HepG2 (cell line): ENCODE results near the gene MDP1. TPM values are rescaled to one million over a fixed set of nuclear protein-coding genes. Genes with fewer than 3 reads are reported as not detected.
A peak's percentile ranks its signal among the peaks of the same experiment; 100 is the strongest.

Source experiments
- CREBL2 ChIP-seq: sonication (generic); formaldehyde crosslinking; IDR thresholded peaks from 2 replicates; pipeline ENCODE4 v1.8.1; 2023; ENCODE audit warnings: missing genetic modification reagents, mild to moderate bottlenecking, borderline replicate concordance
- DR1 ChIP-seq: sonication (generic); formaldehyde crosslinking; IDR thresholded peaks from 2 replicates; pipeline ENCODE4 v1.8.0; 2021; ENCODE audit warnings: mild to moderate bottlenecking, missing genetic modification reagents, inconsistent platforms
- FOSL2 ChIP-seq: sonication (generic); formaldehyde crosslinking; IDR thresholded peaks from 2 replicates; pipeline ENCODE4 v1.4.0; 2020; ENCODE audit warnings: missing genetic modification reagents
- FOXO1 ChIP-seq: sonication (generic); formaldehyde crosslinking; IDR thresholded peaks from 2 replicates; pipeline ENCODE4 v1.4.0; 2020; ENCODE audit warnings: missing genetic modification reagents
- GMEB1 ChIP-seq: sonication (generic); formaldehyde crosslinking; IDR thresholded peaks from 2 replicates; pipeline ENCODE4 v1.5.1; 2020; ENCODE audit warnings: missing genetic modification reagents, mild to moderate bottlenecking, borderline replicate concordance
- JUN ChIP-seq: sonication (generic); formaldehyde crosslinking; IDR thresholded peaks from 2 replicates; pipeline ENCODE4 v1.4.0; 2020; ENCODE audit warnings: mild to moderate bottlenecking, missing genetic modification reagents
- MNT ChIP-seq: fragments of 450-650 bp; IDR thresholded peaks from 2 replicates; pipeline ENCODE4 v1.6.1; 2016
- RXRA ChIP-seq: sonication (generic); formaldehyde crosslinking; IDR thresholded peaks from 2 replicates; pipeline ENCODE4 v1.5.1; 2020; ENCODE audit warnings: missing genetic modification reagents
- RXRB ChIP-seq: IDR thresholded peaks from 2 replicates; pipeline ENCODE4 v1.6.1; 2016; ENCODE audit warnings: borderline replicate concordance, missing genetic modification reagents, missing compliant biosample characterization
- TSC22D2 ChIP-seq: sonication (generic); formaldehyde crosslinking; IDR thresholded peaks from 2 replicates; pipeline ENCODE4 v1.5.1; 2020; ENCODE audit warnings: missing genetic modification reagents, mild to moderate bottlenecking, borderline replicate concordance
- ZBTB38 ChIP-seq: sonication (generic); formaldehyde crosslinking; IDR thresholded peaks from 2 replicates; pipeline ENCODE4 v1.5.1; 2020; ENCODE audit warnings: mild to moderate bottlenecking, missing genetic modification reagents
- ZNF282 ChIP-seq: fragments of 450-650 bp; IDR thresholded peaks from 2 replicates; pipeline ENCODE4 v1.6.1; 2018; ENCODE audit not compliant: partially characterized antibody
- ZNF34 ChIP-seq: sonication (generic); formaldehyde crosslinking; IDR thresholded peaks from 2 replicates; pipeline ENCODE4 v1.4.0; 2020; ENCODE audit warnings: mild to moderate bottlenecking, missing genetic modification reagents, borderline replicate concordance
- ZNF549 ChIP-seq: sonication (generic); formaldehyde crosslinking; IDR thresholded peaks from 2 replicates; pipeline ENCODE4 v1.5.0; 2020; ENCODE audit warnings: missing genetic modification reagents
- ZNF605 ChIP-seq: sonication (generic); formaldehyde crosslinking; IDR thresholded peaks from 2 replicates; pipeline ENCODE4 v1.8.0; 2022; ENCODE audit warnings: mild to moderate bottlenecking, missing genetic modification reagents
- ZNF780A ChIP-seq: sonication (generic); formaldehyde crosslinking; IDR thresholded peaks from 2 replicates; pipeline ENCODE4 v1.8.0; 2022; ENCODE audit warnings: mild to moderate bottlenecking, missing genetic modification reagents, moderate library complexity
- ZNF883 ChIP-seq: sonication (generic); formaldehyde crosslinking; IDR thresholded peaks from 2 replicates; pipeline ENCODE4 v1.5.1; 2020; ENCODE audit warnings: mild to moderate bottlenecking, missing genetic modification reagents; ENCODE audit errors: not compliant biosample characterization
- polyA plus RNA-seq, 8 experiments: library from polyadenylated mRNA; depleted of rRNA in 3 of 8; stranded (reverse) in 7 of 8; unstranded in 1 of 8; fragments of >200 nt; fragmentation: Illumina TruSeq in 4 of 8; extraction: Trizol in 4 of 8; gene quantifications; 2 replicates each; pipeline versions ENCODE4 v1.2.1 to v1.2.3, GENCODE V29; 2011 to 2016; ENCODE audit warnings: low read depth in 4 of 8, missing spikeins in 1 of 8, mixed read lengths in 1 of 8; ENCODE audit not compliant: insufficient read depth in 1 of 8
- total RNA-seq, 5 experiments: library from RNA; depleted of rRNA; stranded (reverse); fragments of >200 nt; fragmentation: Illumina TruSeq; extraction: Trizol; gene quantifications; 2 replicates each; pipeline ENCODE4 v1.2.3, GENCODE V29; 2016; ENCODE audit warnings: low read depth in 1 of 5
- TF ChIP-seq, protein P1 (sequence below): IDR thresholded peaks from 2 replicates; pipeline ENCODE4 v1.4.0; 2020; ENCODE audit warnings: mild to moderate bottlenecking, missing genetic modification reagents
- TF ChIP-seq, protein P2 (sequence below): sonication (generic); formaldehyde crosslinking; IDR thresholded peaks from 2 replicates; pipeline ENCODE4 v1.4.0; 2020; ENCODE audit warnings: missing genetic modification reagents

MDP1 gene
- total and polyA plus RNA-seq, 2 of the 13 experiments (the other 11 are each of a cell fraction or from before 2014, with no cell fraction given), result 44.1 to 48.7 TPM

- TF ChIP-seq GMEB1, result peak; percentile 98
- TF ChIP-seq ZNF282, result no peak
- peak; percentile 90; the same call in 1 of the 2 replicates for TF ChIP-seq DR1 (CRISPR knock-in tag)
- no peak for TF ChIP-seq ZNF549
- TF ChIP-seq JUN (CRISPR knock-in tag), result peak; percentile 83
- TF ChIP-seq CREBL2 (CRISPR knock-in tag), result peak; percentile 94
- TF ChIP-seq ZNF605 (CRISPR knock-in tag), result peak; percentile 100
- peak; percentile 90 for TF ChIP-seq FOSL2 (CRISPR knock-in tag)
- TF ChIP-seq MNT, result 0 out of 2 replicates have a peak, but pooled peaks have one; percentile 25
- peak; percentile 81 for TF ChIP-seq ZBTB38
- TF ChIP-seq TSC22D2, result peak; percentile 95; the same call in 1 of the 2 replicates
- TF ChIP-seq, protein P1, sequence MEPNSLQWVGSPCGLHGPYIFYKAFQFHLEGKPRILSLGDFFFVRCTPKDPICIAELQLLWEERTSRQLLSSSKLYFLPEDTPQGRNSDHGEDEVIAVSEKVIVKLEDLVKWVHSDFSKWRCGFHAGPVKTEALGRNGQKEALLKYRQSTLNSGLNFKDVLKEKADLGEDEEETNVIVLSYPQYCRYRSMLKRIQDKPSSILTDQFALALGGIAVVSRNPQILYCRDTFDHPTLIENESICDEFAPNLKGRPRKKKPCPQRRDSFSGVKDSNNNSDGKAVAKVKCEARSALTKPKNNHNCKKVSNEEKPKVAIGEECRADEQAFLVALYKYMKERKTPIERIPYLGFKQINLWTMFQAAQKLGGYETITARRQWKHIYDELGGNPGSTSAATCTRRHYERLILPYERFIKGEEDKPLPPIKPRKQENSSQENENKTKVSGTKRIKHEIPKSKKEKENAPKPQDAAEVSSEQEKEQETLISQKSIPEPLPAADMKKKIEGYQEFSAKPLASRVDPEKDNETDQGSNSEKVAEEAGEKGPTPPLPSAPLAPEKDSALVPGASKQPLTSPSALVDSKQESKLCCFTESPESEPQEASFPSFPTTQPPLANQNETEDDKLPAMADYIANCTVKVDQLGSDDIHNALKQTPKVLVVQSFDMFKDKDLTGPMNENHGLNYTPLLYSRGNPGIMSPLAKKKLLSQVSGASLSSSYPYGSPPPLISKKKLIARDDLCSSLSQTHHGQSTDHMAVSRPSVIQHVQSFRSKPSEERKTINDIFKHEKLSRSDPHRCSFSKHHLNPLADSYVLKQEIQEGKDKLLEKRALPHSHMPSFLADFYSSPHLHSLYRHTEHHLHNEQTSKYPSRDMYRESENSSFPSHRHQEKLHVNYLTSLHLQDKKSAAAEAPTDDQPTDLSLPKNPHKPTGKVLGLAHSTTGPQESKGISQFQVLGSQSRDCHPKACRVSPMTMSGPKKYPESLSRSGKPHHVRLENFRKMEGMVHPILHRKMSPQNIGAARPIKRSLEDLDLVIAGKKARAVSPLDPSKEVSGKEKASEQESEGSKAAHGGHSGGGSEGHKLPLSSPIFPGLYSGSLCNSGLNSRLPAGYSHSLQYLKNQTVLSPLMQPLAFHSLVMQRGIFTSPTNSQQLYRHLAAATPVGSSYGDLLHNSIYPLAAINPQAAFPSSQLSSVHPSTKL (CRISPR knock-in tag), result peak; percentile 75
- TF ChIP-seq, protein P2, sequence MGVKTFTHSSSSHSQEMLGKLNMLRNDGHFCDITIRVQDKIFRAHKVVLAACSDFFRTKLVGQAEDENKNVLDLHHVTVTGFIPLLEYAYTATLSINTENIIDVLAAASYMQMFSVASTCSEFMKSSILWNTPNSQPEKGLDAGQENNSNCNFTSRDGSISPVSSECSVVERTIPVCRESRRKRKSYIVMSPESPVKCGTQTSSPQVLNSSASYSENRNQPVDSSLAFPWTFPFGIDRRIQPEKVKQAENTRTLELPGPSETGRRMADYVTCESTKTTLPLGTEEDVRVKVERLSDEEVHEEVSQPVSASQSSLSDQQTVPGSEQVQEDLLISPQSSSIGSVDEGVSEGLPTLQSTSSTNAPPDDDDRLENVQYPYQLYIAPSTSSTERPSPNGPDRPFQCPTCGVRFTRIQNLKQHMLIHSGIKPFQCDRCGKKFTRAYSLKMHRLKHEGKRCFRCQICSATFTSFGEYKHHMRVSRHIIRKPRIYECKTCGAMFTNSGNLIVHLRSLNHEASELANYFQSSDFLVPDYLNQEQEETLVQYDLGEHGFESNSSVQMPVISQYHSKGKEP, result peak; percentile 95
- TF ChIP-seq RXRA (CRISPR knock-in tag), result peak; percentile 92
- peak; percentile 99 for TF ChIP-seq ZNF883
- peak; percentile 78 for TF ChIP-seq FOXO1
- peak; percentile 79; the same call in 1 of the 2 replicates for TF ChIP-seq RXRB (CRISPR knock-in tag)
- no peak for TF ChIP-seq ZNF780A (CRISPR knock-in tag)
- TF ChIP-seq ZNF34 (CRISPR knock-in tag), result peak; percentile 92
These were observed 20.4 kb downstream of the MDP1 start, which contains the start of gene TM9SF1 (continued) for GRCh38 chr14:24195186-24196070.
